Measurements from ENCODE around the gene HDAC11. TPM values are rescaled to one million over a fixed set of nuclear protein-coding genes. Genes with fewer than 3 reads are reported as not detected.

Gene HDAC11
- total and polyA plus RNA-seq, 10 of the 15 experiments (the other 5 are each of a cell fraction or from before 2014, with no cell fraction given), result 0.04 to 0.76 (median 0.22) TPM; not detected in 1

DNA sequence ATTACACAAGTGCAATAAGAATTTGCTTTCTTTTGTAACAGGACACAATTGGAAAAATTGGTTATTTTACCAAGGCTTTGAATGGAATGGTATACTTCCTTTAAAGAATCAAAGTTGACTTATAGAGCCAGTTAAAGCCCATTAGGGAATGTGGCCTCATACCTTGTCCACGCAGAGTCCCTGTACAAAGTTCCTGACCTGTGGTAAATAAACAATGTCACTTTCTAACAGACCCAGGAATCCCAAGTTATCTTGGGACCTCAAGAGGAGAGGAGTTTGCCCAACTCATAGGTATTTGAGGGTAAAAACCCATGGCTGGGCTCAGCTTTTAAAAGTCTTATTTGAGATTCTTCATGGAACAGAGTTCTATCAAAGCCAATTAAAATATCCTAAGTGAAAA, 48.0 kb upstream of the HDAC11 start:
- Histone ChIP-seq H2AFZ (ENCODE audit: control insufficient read depth, low read depth, low read length) (no peak overlapping the region), H3K79me2 (ENCODE audit: control insufficient read depth, insufficient read depth, low read length) (no peaks in the 10 kb centered on the region), H3K4me2 (ENCODE audit: control insufficient read depth, insufficient read depth) (no peak overlapping the region), H3K9me3 (replicated peaks; ENCODE audit: control insufficient read depth, insufficient read depth, low read length) (no peaks in the 10 kb centered on the region), H3K36me3 (ENCODE audit: control insufficient read depth in 2 of 2, insufficient read depth in 2 of 2, low read length in 1 of 2) (no peaks in the 10 kb centered on the region), H3K9ac (ENCODE audit: control insufficient read depth, insufficient read depth, low read length) (no peak overlapping the region), H3K27ac (ENCODE audit: control insufficient read depth, insufficient read depth) (no peak overlapping the region), H3K27me3 (replicated peaks in 1 of 2; ENCODE audit: control insufficient read depth in 2 of 2, insufficient read depth in 2 of 2, low read length in 1 of 2) (no peaks in the 10 kb centered on the region), H3K4me1 (ENCODE audit: control insufficient read depth, insufficient read depth, low read length) (no peaks in the 10 kb centered on the region), H4K20me1 (ENCODE audit: control insufficient read depth, insufficient read depth) (no peaks in the 10 kb centered on the region), H3K4me3 (no peak overlapping the region)
- 78% methylated on average over 1 of the region's 1 CpG for WGBS (ENCODE audit: insufficient coverage, insufficient replicate concordance, low lambda C conversion rate, missing lambda C conversion rate)
- ChIA-PET RAD21 (ENCODE audit: unreplicated experiment) (no interaction called here), SMC1A (ENCODE audit: uncharacterized antibody, unreplicated experiment) (no interaction called here), CTCF (no interaction called here), POLR2A (no interaction called here)
- DNase-seq (ENCODE audit: low read depth, low spot score), result no peak
- intact Hi-C loops (cut with micrococcal nuclease; ENCODE audit: unreplicated experiment) (no loop called here), in situ Hi-C loops (cut with MboI) (no loop called here)
- no peak for FAIRE-seq
- no peak for ATAC-seq
- BruUV-seq (replicated peaks), result no TSS peak
- TF ChIP-seq REST (IDR thresholded peaks at IDR 0.05; ENCODE audit: low read depth, low read length), result no peak
- TF ChIP-seq GABPA (IDR thresholded peaks at IDR 0.05; ENCODE audit: low read depth), result no peak
- no peak for TF ChIP-seq POLR2A (IDR thresholded peaks at IDR 0.05; ENCODE audit: low read depth, low read length)
- TF ChIP-seq MTA3 (IDR thresholded peaks at IDR 0.05; ENCODE audit: borderline replicate concordance, low read length), result no peak
- no peak for TF ChIP-seq ELK1 (IDR thresholded peaks at IDR 0.05; ENCODE audit: low read depth, low read length)
- no peak for TF ChIP-seq ZNF274 (IDR thresholded peaks at IDR 0.05; ENCODE audit: insufficient read depth, insufficient read length)
- no peak for TF ChIP-seq POU2F2 (IDR thresholded peaks at IDR 0.05; ENCODE audit: borderline replicate concordance, low read depth, low read length)
- no peak for TF ChIP-seq ZNF217 (IDR thresholded peaks at IDR 0.05)
- TF ChIP-seq NRF1 (conservative IDR thresholded peaks at IDR 0.05; ENCODE audit: low read depth, low read length), result no peak
- no peak for TF ChIP-seq TCF3 (IDR thresholded peaks at IDR 0.05; ENCODE audit: borderline replicate concordance, insufficient read depth, low read depth, low read length)
- TF ChIP-seq RB1 (IDR thresholded peaks at IDR 0.05; ENCODE audit: borderline replicate concordance), result no peak
- no peak for TF ChIP-seq CBX3 (IDR thresholded peaks at IDR 0.05; ENCODE audit: borderline replicate concordance, low read depth)
- no peak for TF ChIP-seq SREBF1 (IDR thresholded peaks at IDR 0.05; ENCODE audit: low read length)
- no peak for TF ChIP-seq TCF7 (IDR thresholded peaks at IDR 0.05; ENCODE audit: borderline replicate concordance)
- no peak for TF ChIP-seq NR2C2 (IDR thresholded peaks at IDR 0.05; ENCODE audit: borderline replicate concordance, control insufficient read depth, insufficient read length, low read depth)
- TF ChIP-seq, protein P1, sequence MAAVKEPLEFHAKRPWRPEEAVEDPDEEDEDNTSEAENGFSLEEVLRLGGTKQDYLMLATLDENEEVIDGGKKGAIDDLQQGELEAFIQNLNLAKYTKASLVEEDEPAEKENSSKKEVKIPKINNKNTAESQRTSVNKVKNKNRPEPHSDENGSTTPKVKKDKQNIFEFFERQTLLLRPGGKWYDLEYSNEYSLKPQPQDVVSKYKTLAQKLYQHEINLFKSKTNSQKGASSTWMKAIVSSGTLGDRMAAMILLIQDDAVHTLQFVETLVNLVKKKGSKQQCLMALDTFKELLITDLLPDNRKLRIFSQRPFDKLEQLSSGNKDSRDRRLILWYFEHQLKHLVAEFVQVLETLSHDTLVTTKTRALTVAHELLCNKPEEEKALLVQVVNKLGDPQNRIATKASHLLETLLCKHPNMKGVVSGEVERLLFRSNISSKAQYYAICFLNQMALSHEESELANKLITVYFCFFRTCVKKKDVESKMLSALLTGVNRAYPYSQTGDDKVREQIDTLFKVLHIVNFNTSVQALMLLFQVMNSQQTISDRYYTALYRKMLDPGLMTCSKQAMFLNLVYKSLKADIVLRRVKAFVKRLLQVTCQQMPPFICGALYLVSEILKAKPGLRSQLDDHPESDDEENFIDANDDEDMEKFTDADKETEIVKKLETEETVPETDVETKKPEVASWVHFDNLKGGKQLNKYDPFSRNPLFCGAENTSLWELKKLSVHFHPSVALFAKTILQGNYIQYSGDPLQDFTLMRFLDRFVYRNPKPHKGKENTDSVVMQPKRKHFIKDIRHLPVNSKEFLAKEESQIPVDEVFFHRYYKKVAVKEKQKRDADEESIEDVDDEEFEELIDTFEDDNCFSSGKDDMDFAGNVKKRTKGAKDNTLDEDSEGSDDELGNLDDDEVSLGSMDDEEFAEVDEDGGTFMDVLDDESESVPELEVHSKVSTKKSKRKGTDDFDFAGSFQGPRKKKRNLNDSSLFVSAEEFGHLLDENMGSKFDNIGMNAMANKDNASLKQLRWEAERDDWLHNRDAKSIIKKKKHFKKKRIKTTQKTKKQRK (IDR thresholded peaks at IDR 0.05; ENCODE audit: low read depth, low read length), result no peak
- TF ChIP-seq, protein P2, sequence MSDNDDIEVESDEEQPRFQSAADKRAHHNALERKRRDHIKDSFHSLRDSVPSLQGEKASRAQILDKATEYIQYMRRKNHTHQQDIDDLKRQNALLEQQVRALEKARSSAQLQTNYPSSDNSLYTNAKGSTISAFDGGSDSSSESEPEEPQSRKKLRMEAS (IDR thresholded peaks at IDR 0.05; ENCODE audit: low read depth, low read length), result no peak
- no peak for TF ChIP-seq ZBED1 (IDR thresholded peaks at IDR 0.05; ENCODE audit: borderline replicate concordance)
- no peak for TF ChIP-seq RELA (IDR thresholded peaks at IDR 0.05; ENCODE audit: borderline replicate concordance, partially characterized antibody)
